ENCODE measurements around the gene RNF186. TPM values are rescaled to one million over a fixed set of nuclear protein-coding genes. Genes with fewer than 3 reads are reported as not detected.
A peak's percentile ranks its signal among the peaks of the same experiment; 100 is the strongest.

The RNF186 gene
- total RNA-seq, 3 donors from 2014 or later: 15.1 to 42.6 (median 41.0) TPM

DNA sequence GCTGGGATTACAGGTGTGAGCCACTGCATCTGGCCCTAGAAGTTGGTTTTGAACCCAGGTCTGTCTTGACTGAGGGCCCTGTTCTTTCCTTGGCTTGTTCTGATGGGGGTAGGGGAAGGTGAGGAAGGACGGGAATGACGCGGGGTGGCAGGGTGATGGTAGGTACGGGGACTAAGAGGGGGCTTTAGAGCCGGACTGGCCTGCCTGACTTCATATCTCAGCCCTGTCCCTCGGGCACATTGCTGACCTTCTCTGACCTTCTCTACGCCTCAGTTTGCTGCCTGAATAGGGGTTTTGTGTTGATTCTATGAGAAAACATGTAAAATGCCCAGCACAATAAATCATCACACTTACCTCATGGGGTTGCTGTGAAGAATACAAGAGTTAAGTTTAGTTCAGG is 6.7 kb downstream of the RNF186 start:
- H3K36me3 ChIP-seq (ENCODE audit: low read depth): no peaks in the 10 kb centered on the region
- H3K9me3 ChIP-seq: no peaks in the 10 kb centered on the region
- DNase-seq (no peak), ATAC-seq (no peak)
- TF ChIP-seq, protein P1, sequence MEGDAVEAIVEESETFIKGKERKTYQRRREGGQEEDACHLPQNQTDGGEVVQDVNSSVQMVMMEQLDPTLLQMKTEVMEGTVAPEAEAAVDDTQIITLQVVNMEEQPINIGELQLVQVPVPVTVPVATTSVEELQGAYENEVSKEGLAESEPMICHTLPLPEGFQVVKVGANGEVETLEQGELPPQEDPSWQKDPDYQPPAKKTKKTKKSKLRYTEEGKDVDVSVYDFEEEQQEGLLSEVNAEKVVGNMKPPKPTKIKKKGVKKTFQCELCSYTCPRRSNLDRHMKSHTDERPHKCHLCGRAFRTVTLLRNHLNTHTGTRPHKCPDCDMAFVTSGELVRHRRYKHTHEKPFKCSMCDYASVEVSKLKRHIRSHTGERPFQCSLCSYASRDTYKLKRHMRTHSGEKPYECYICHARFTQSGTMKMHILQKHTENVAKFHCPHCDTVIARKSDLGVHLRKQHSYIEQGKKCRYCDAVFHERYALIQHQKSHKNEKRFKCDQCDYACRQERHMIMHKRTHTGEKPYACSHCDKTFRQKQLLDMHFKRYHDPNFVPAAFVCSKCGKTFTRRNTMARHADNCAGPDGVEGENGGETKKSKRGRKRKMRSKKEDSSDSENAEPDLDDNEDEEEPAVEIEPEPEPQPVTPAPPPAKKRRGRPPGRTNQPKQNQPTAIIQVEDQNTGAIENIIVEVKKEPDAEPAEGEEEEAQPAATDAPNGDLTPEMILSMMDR (IDR thresholded peaks at IDR 0.05): no peak
- H3K4me3 ChIP-seq: no peak overlapping the region
- H3K4me1 ChIP-seq (ENCODE audit: low read depth): peaks cover 2% of the 10 kb centered on the region
- intact Hi-C loops (cut with DNase I, micrococcal nuclease): no loop called here

- H3K4me3 ChIP-seq: no peak overlapping the region
- DNase-seq (no peak), ATAC-seq (peak; percentile 64)
- intact Hi-C loops (cut with DNase I, micrococcal nuclease): no loop called here
- H3K4me1 ChIP-seq (ENCODE audit: low read depth): peaks cover 6% of the 10 kb centered on the region
- H3K36me3 ChIP-seq (ENCODE audit: low read depth): no peaks in the 10 kb centered on the region
- TF ChIP-seq, protein P1 (IDR thresholded peaks at IDR 0.05): no peak
- no peaks in the 10 kb centered on the region for H3K9me3 ChIP-seq
These were observed 10.2 kb downstream of the RNF186 start for GRCh38 chr1:19804831-19805251.

DNA sequence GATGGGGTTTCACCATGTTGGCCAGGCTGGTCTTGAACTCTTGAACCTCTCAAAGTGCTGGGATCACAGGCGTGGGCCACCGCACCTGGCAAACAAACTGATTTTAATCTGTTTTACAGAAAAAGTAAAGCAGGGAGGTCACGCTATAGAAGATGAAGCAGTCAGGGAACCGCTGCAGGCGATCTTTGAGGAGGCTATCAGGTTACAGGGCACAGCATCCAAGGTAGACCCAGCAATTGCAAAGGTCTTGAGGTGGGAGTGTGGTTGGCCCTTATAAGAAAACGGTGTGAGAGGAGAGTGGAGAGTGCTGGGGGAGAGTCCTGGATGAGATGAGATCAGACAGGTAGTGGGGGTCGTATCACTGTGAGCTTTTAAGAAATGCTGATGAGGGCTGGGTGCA is 12.8 kb downstream of the RNF186 start:
- DNase-seq (no peak), ATAC-seq (no peak)
- H3K9me3 ChIP-seq: no peaks in the 10 kb centered on the region
- H3K4me1 ChIP-seq (ENCODE audit: low read depth): peaks cover 4% of the 10 kb centered on the region
- TF ChIP-seq, protein P1 (IDR thresholded peaks at IDR 0.05): no peak
- intact Hi-C loops (cut with DNase I, micrococcal nuclease): no loop called here
- H3K4me3 ChIP-seq: no peak overlapping the region
- no peaks in the 10 kb centered on the region for H3K36me3 ChIP-seq (ENCODE audit: low read depth)

- intact Hi-C loops (cut with DNase I, micrococcal nuclease): no loop called here
- no peaks in the 10 kb centered on the region for H3K9me3 ChIP-seq
- no peaks in the 10 kb centered on the region for H3K36me3 ChIP-seq (ENCODE audit: low read depth)
- TF ChIP-seq, protein P1 (IDR thresholded peaks at IDR 0.05): no peak
- ATAC-seq: peak; percentile 65
- DNase-seq: peak; percentile 67 to 82 (median 80)
- H3K4me3 ChIP-seq: peak overlapping the region; percentile 38
- peaks cover 4% of the 10 kb centered on the region for H3K4me1 ChIP-seq (ENCODE audit: low read depth)
These were observed 14.8 kb downstream of the RNF186 start for GRCh38 chr1:19800076-19800804.

DNA sequence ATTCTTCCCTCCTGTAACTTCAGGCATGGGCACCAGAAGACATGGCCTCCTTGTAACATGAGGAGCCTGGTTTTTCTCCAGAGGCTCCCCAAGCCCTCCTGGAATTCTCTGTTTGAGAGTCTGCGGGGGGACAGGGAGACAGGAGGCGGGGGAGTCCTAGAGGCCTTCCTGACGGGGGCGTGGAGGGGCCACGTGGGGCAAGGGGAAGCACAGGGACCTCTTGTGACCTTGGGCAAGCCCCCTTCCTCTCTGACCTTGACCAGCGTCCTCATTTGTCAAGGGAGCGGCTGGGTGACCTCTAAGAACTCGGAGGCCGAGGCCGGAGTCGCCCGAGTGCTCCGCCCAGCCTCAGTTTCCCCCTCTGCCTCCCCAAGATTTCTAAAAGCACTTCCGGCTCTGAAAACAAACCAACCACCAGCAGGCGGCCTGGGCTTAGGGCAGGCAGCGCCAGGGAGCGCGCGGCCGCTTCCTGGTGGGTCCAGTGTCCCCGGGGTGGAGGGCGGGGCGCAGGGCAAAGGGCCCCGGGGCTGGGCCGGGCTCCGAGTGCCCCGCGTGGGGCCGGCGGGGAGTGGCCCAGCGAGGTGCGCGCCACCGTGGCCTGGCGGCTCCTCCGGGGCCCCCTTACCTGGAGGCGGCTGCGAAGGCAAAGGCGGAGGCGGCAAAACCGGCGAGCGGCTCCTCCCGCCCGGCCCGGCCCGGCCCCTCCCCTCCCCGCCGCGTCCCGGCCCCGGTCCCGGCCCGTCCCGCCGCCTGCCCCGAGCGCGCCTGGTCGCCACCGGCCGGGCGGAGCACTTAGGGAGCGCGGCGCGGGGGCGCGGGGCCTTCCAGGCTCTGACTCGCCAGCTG is 15.6 kb downstream of the RNF186 start, which contains the start of gene TMCO4:
TMCO4 (minus strand) TSS at position 687 of the 846 bp plus-strand sequence. CDS start 19,158 bp downstream, outside the sequence.
- TF ChIP-seq, protein P1 (IDR thresholded peaks at IDR 0.05): no peak
- intact Hi-C loops (cut with DNase I, micrococcal nuclease): no loop called here
- DNase-seq: peak; percentile 90 to 94 (median 91)
- H3K9me3 ChIP-seq: no peaks in the 10 kb centered on the region
- H3K36me3 ChIP-seq (ENCODE audit: low read depth): no peaks in the 10 kb centered on the region
- peaks cover 4% of the 10 kb centered on the region for H3K4me1 ChIP-seq (ENCODE audit: low read depth)
- ATAC-seq: peak; percentile 95
- H3K4me3 ChIP-seq: peak within 1 kb of the TSS; percentile 38

All from mucosa of descending colon (tissue), 3 donors.